Suprapubic skin (tissue), 4 donors: ENCODE measurements around the gene RAB37. TPM values are rescaled to one million over a fixed set of nuclear protein-coding genes. Genes with fewer than 3 reads are reported as not detected.

Experiments
- DNase-seq, 2 donors: peaks; one replicate each; pipeline ENCODE4 v3.0.0-alpha.2; 2019; ENCODE audit warnings: low spot score in 2 of 2
- H3K27ac ChIP-seq: fragments of 200-600 bp; sonication (generic); one replicate; pipeline ENCODE4 v1.5.1; 2019
- H3K27me3 ChIP-seq: fragments of 200-600 bp; sonication (generic); one replicate; pipeline ENCODE4 v1.5.1; 2019
- H3K36me3 ChIP-seq: fragments of 200-600 bp; sonication (generic); one replicate; pipeline ENCODE4 v1.5.1; 2019
- H3K4me1 ChIP-seq: fragments of 200-600 bp; sonication (generic); one replicate; pipeline ENCODE4 v1.5.1; 2019
- H3K4me3 ChIP-seq: fragments of 200-600 bp; sonication (generic); one replicate; pipeline ENCODE4 v1.5.1; 2019; ENCODE audit warnings: mild to moderate bottlenecking
- H3K9me3 ChIP-seq: fragments of 200-600 bp; sonication (generic); one replicate; pipeline ENCODE4 v1.5.1; 2019
- CTCF ChIP-seq, 2 donors: fragments of 200-600 bp in 1 of 2; fragments of 450-650 bp in 1 of 2; sonication (generic) in 1 of 2; IDR thresholded peaks; one replicate each; pipeline ENCODE4 v1.5.1; 2016 to 2019; ENCODE audit warnings: antibody characterized with exemption in 2 of 2, mild to moderate bottlenecking in 1 of 2, moderate library complexity in 1 of 2
- EP300 ChIP-seq: sonication (generic); formaldehyde crosslinking; IDR thresholded peaks from one replicate; pipeline ENCODE4 v1.6.1; 2017; ENCODE audit warnings: antibody characterized with exemption
- POLR2A ChIP-seq, 2 donors: fragments of 450-650 bp; IDR thresholded peaks; one replicate each; pipeline ENCODE4 v1.6.1; 2017; ENCODE audit warnings: antibody characterized with exemption in 2 of 2, mild to moderate bottlenecking in 2 of 2, moderate library complexity in 2 of 2
- POLR2AphosphoS5 ChIP-seq, 3 donors: sonication (generic); formaldehyde crosslinking; IDR thresholded peaks; one replicate each; pipeline ENCODE4 v1.6.1; 2017; ENCODE audit warnings: antibody characterized with exemption in 3 of 3
- WGBS: methylation state at CpG from one replicate; pipeline ENCODE4 v1.1.5; 2018; 5-methylcytosine and 5-hydroxymethylcytosine counted together
- total RNA-seq, 4 donors: library from RNA; depleted of rRNA; stranded (reverse); fragments of >200 nt; gene quantifications; one replicate each; pipeline ENCODE4 v1.1.0, GENCODE V29; 2016

Gene RAB37
- total RNA-seq, 4 donors from 2014 or later: 0.32 to 0.38 TPM; not detected in 2

- TF ChIP-seq POLR2A (IDR thresholded peaks at IDR 0.05) (no peak), EP300 (no peak), CTCF (IDR thresholded peaks at IDR 0.05) (no peak), POLR2AphosphoS5 (IDR thresholded peaks at IDR 0.05) (no peak)
- 86% methylated on average over 10 of the region's 11 CpGs for WGBS
- DNase-seq: no peak
- H3K9me3 ChIP-seq: no peaks in the 10 kb centered on the region
- H3K27me3 ChIP-seq: peaks cover 9% of the 10 kb centered on the region
- H3K4me3 ChIP-seq: no peak overlapping the region
- H3K4me1 ChIP-seq: no peaks in the 10 kb centered on the region
- H3K36me3 ChIP-seq: no peaks in the 10 kb centered on the region
- no peak overlapping the region for H3K27ac ChIP-seq
Measured at GRCh38 chr17:74695629-74696028, 41.4 kb upstream of the RAB37 start.

DNA sequence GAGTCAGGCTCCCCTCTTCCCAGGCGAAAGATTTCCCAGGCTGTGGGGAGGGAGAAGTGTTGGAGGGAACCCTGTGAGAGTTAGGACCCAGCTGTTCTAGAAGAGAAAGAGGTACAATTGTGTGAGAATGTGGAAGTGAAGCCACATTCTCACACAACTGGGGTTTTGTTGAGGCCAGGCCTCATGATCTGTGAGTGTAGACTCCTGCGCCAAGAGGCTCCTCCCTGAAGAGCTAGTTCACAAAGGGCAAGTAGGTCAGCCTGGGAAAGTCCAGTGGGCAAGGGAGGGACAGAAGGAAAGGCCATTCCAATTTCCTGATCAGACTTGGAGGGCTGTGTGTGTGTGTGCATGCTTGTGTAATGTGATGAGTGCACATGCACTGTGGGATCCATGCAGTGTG is 39.5 kb upstream of the RAB37 start:
- DNase-seq: no peak
- Histone ChIP-seq H3K4me1 (no peaks in the 10 kb centered on the region), H3K36me3 (no peaks in the 10 kb centered on the region), H3K9me3 (no peaks in the 10 kb centered on the region), H3K27ac (no peak overlapping the region), H3K27me3 (peaks cover 9% of the 10 kb centered on the region), H3K4me3 (no peak overlapping the region)
- WGBS: 80% methylated on average over 2 of the region's 2 CpGs
- TF ChIP-seq CTCF (IDR thresholded peaks at IDR 0.05): no peak
- no peak for TF ChIP-seq EP300
- no peak for TF ChIP-seq POLR2A (IDR thresholded peaks at IDR 0.05)
- no peak for TF ChIP-seq POLR2AphosphoS5 (IDR thresholded peaks at IDR 0.05)

GRCh38 chr17:74698069-74698468 is 39.0 kb upstream of the RAB37 start:
- Histone ChIP-seq H3K9me3 (no peaks in the 10 kb centered on the region), H3K36me3 (no peaks in the 10 kb centered on the region), H3K27ac (no peak overlapping the region), H3K4me1 (no peaks in the 10 kb centered on the region), H3K4me3 (no peak overlapping the region), H3K27me3 (peaks cover 11% of the 10 kb centered on the region)
- DNase-seq: no peak
- TF ChIP-seq POLR2AphosphoS5 (IDR thresholded peaks at IDR 0.05) (no peak), POLR2A (IDR thresholded peaks at IDR 0.05) (no peak), CTCF (IDR thresholded peaks at IDR 0.05) (no peak), EP300 (no peak)
- WGBS: 87% methylated on average over 7 of the region's 7 CpGs

GRCh38 chr17:74699236-74699635 is 37.8 kb upstream of the RAB37 start:
- no peak overlapping the region for H3K27ac ChIP-seq
- no peaks in the 10 kb centered on the region for H3K9me3 ChIP-seq
- TF ChIP-seq POLR2AphosphoS5 (IDR thresholded peaks at IDR 0.05): no peak
- TF ChIP-seq CTCF (IDR thresholded peaks at IDR 0.05): no peak
- TF ChIP-seq EP300: no peak
- TF ChIP-seq POLR2A (IDR thresholded peaks at IDR 0.05): no peak
- peaks cover 17% of the 10 kb centered on the region for H3K27me3 ChIP-seq
- H3K4me1 ChIP-seq: no peaks in the 10 kb centered on the region
- DNase-seq: no peak
- H3K36me3 ChIP-seq: no peaks in the 10 kb centered on the region
- no peak overlapping the region for H3K4me3 ChIP-seq
- 69% methylated on average over 9 of the region's 9 CpGs for whole genome bisulfite sequencing

DNA sequence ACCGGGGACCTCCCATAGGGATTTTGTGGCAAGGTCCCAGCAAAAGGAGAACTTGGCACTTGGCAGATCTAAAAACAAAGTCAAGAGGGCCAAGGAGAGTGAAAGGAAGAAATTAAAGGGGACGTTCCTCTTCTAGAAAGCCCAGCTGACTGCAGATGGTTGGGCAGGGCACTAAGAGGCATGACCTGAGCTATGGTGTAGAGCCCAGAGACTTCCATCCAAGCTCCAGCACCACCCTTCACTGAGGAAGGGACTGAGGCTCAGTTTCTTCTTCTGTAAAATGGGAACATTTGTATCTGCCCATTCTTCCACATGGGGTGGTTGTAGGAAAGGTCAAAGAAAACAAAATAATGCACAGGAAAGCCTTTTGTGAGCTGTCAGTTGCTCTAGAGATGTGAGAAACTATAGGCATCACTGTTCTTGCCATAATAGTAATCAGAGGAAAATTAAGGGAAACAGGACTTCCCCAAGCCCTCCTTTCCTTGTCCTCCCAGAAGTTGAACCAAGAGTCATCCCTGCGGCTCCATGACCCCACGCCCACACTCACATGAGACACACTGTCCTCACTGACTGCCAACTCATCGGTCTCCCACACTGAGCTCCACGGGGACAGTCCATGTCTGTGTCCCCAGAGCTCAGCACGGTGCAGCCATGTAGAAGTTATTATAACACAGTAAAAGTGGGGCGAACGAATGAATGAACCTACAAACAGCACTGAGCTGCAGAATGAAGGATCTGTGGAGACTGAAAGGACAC is 34.8 kb upstream of the RAB37 start:
- Histone ChIP-seq H3K4me1 (no peaks in the 10 kb centered on the region), H3K27ac (no peak overlapping the region), H3K4me3 (no peak overlapping the region), H3K27me3 (peaks cover 15% of the 10 kb centered on the region), H3K9me3 (no peaks in the 10 kb centered on the region), H3K36me3 (no peaks in the 10 kb centered on the region)
- DNase-seq: no peak
- WGBS: 79% methylated on average over 9 of the region's 9 CpGs
- TF ChIP-seq POLR2AphosphoS5 (IDR thresholded peaks at IDR 0.05) (no peak), POLR2A (IDR thresholded peaks at IDR 0.05) (no peak), CTCF (IDR thresholded peaks at IDR 0.05) (no peak), EP300 (no peak)
